Fibroblast of mammary gland (primary cell): ENCODE results near the gene C2CD2.
"Not testable (repeated sequence)": the region's sequence is repeated elsewhere in the genome, so short reads cannot be mapped to it uniquely, and the experiment has no call there.

Experiments used
- DNase-seq: peaks from one replicate; pipeline ENCODE4 v3.0.0-alpha.2; 2010; ENCODE audit warnings: low read depth
- H3K4me3 ChIP-seq: 2 replicates; pipeline ENCODE4 v1.5.1; 2011; ENCODE audit warnings: low read depth, mild to moderate bottlenecking, low read length, moderate library complexity; ENCODE audit not compliant: control insufficient read depth
- CTCF ChIP-seq: conservative IDR thresholded peaks from 2 replicates; pipeline ENCODE4 v1.5.1; 2011; ENCODE audit warnings: low read depth, low read length, inconsistent platforms; ENCODE audit not compliant: control insufficient read depth, insufficient read depth

The C2CD2 gene

DNA sequence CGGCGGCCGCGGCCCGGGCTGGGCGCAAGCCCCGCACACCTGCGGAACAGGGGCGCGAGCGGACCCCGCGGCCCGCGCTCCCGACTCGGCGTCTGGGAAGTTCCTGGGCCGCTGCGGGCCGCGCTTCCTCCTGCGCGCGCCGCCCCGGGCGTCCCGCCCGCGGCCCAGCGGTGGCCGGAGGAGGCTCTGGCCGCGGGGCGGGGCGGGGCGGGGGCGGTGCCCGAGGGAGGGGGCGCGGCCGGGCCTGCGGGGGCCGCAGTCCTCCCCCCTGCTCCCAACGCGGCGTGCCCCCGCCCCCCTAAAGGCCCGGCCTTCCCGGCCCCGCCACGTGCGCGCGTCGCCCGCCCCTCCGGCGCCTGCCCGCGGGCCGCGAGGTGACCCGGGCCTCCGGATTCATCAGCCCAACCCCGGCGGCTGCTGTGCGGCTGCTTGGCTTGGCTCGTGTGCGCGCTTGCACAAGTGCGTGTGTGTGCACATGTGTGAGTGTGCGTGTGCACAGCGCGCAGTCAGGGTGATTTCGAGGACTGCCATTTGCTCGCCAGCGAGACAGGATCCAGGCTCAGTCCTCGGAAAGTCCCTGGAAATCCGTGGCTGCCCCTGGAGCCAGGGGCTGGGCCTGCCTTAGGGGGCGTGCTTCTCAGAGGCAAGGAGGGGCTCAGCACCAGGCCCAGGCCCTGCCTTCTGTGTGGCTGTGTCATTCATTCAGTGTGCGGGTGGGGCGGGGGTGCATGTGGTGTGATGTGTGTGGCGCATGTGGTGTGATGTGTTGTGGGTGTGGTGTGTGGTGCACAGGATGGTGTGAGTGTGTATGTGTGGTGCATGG is at the start of gene C2CD2:
C2CD2 (minus strand) TSS at position 188 of the 823 bp plus-strand sequence. CDS start 370 bp downstream, outside the sequence.
- peak; percentile 70 for DNase-seq
- peak within 1 kb of the TSS; percentile 79 for H3K4me3 ChIP-seq
- TF ChIP-seq CTCF = no peak

DNA sequence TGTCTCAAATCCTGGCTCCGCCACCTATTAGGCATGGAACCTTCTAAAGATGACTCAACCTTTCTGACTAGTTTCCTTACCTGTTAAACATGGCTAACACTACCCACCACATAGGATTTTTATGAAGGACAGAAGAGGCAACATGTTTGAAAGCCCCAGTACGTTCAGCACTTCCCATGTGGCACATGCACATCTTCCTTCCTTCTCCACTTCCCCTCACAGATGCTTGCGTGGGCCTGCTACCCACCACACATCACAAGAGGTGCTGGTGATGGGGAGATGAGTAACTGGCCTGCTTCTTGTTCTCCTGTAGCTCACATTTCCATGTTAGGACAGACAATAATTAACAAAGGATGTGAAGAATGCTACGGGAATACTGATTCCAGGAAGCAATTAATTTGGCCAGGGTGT is 49.2 kb upstream of the C2CD2 start:
- DNase-seq = peak; percentile 90
- H3K4me3 ChIP-seq = no peak overlapping the region
- TF ChIP-seq CTCF = no peak

DNA sequence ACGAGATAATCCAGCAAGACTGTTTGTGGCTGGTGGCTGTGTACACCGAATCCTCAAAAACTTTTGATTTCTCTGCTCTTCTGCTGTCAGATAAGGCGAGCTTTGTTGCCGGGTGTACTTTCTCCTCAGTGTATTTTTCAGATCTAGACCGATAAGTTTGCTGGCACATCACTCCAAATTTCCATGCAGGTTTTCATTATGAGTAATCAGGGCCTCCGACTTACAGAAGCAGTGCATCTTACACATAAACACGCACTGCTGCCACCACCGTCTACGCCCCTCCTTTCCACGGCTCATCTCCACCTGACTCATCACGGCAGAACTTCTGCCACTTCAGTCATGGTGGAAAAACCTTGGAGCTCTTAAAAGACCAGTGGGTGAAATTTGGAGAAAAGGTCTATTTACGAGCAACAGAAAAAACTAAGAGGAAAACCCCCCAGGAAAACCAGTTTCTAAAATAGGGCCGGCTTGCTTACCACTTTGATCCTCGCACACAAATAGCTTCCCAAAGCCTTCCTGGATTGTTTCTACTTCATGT is 48.7 kb upstream of the C2CD2 start:
- TF ChIP-seq CTCF = no peak
- no peak overlapping the region for H3K4me3 ChIP-seq
- peak; percentile 95 for DNase-seq

DNA sequence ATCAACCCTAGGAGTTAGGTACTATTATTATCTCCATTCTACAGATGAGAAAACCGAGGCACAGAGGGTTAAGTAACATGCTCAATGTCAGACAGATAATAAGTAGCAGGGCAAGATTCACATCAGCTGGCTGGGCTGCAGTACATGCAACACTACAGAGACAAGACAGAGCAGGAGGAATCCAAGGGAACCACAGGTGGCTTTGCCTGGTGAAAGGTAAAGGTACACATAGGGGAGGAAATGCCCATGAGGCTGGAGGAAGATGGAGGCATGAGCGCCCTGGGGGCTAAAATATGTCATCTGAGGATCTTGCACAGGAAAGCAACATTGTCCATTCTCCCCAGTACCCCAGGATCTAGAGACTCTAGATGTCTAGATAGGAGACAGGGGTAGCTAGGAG is 48.0 kb upstream of the C2CD2 start:
- TF ChIP-seq CTCF = no peak
- no peak for DNase-seq

GRCh38 chr21:42000908-42001307 is 47.1 kb upstream of the C2CD2 start:
- no peak for TF ChIP-seq CTCF
- DNase-seq = no peak
- H3K4me3 ChIP-seq = no peak overlapping the region

More for the DNA sequence above, 48.0 kb upstream of the C2CD2 start:
- H3K4me3 ChIP-seq = no peak overlapping the region

DNA sequence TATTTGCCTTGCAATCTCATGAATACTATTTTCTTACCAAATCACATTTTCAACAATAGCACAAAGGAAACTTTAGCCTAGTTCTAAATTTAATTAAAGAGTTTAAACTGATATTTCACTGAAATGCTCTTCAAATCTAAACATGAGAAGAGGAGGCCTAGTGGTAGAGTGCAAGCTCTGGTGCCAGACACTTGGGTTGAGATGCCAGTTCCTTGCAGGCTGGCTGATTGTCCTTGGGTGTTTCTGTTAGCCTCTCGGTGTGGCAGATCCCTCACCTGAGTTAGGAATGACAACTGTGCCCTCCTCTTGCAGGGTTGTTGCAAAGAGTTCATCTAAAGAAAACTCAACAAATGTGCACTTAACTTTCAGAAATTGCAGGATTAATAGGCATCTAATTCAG is 43.8 kb upstream of the C2CD2 start:
- no peak overlapping the region for H3K4me3 ChIP-seq
- no peak for TF ChIP-seq CTCF
- no peak for DNase-seq

DNA sequence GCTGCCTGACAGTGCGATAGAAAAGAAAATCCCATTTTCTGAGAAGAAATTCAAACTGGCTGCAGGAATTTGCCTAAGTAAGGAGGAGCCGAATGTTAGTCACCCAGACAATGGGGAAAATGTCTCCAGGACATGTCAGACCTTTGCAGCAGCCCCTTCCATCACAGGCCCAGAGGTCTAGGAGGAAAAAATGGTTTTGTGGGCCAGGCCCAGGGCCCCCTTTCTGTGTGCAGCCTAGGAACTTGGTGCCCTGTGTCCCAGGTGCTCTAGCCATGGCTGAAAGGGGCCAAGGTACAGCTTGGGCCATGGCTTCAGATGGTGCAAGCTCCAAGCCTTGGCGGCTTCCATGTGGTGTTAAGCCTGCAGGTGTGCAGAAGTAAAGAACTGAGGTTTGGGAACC is 41.8 kb upstream of the C2CD2 start:
- no peak overlapping the region for H3K4me3 ChIP-seq
- TF ChIP-seq CTCF = no peak
- DNase-seq = no peak

GRCh38 chr21:41994613-41995012 is 40.8 kb upstream of the C2CD2 start:
- not testable (repeated sequence) for H3K4me3 ChIP-seq, DNase-seq
